Endothelial cell of umbilical vein (primary cell): Measurements from ENCODE around the gene ECI1. TPM values are rescaled to one million over a fixed set of nuclear protein-coding genes. Genes with fewer than 3 reads are reported as not detected.

ENCODE experiments used
- BruUV-seq: library from RNA; stranded (reverse); fragments of 400-500 nt; replicated peaks from 2 replicates; lab custom pipeline; 2021; lab: Mats Ljungman, UMichigan
- CTCF ChIA-PET: fragments of 300-600, 350-600 bp; sonication (Branson Sonifier 250); formaldehyde crosslinking; loops from one replicate; lab custom pipeline; 2021; ENCODE audit warnings: antibody characterized with exemption, inconsistent platforms; lab: Charles Lee
- POLR2A ChIA-PET: fragments of 300-600, 350-600 bp; sonication (Branson Sonifier 250); formaldehyde crosslinking; loops from one replicate; lab custom pipeline; 2021; ENCODE audit warnings: antibody characterized with exemption, inconsistent platforms; lab: Charles Lee
- DNase-seq: peaks from one replicate; pipeline ENCODE4 v3.0.0-alpha.2; 2011; ENCODE audit warnings: low read depth, low spot score
- FAIRE-seq: peaks from 2 replicates; lab custom pipeline; 2011; peaks lifted over from hg19 to GRCh38; lab: Jason Lieb, UNC
- H2AFZ ChIP-seq: 2 replicates; pipeline ENCODE4 v1.6.0; 2012; ENCODE audit warnings: low read depth, low read length, control low read depth, inconsistent platforms
- H3K27ac ChIP-seq: 2 replicates; pipeline ENCODE4 v1.5.1; 2011; ENCODE audit warnings: low read depth, mild to moderate bottlenecking, control low read depth, low read length, moderate library complexity; ENCODE audit not compliant: insufficient read depth
- H3K27me3 ChIP-seq, 2 experiments: 2 replicates each; pipeline versions ENCODE4 v1.6.0 to v1.6.1; 2011; ENCODE audit warnings: low read length in 2 of 2, mixed read lengths in 1 of 2; ENCODE audit not compliant: control insufficient read depth in 2 of 2, insufficient read depth in 2 of 2
- H3K36me3 ChIP-seq, 2 experiments: 2 replicates in 1 of 2; 3 replicates in 1 of 2; pipeline ENCODE4 v1.5.1; 2011; ENCODE audit warnings: low read length in 2 of 2, mild to moderate bottlenecking in 1 of 2, moderate library complexity in 1 of 2; ENCODE audit not compliant: control insufficient read depth in 2 of 2, insufficient read depth in 2 of 2; ENCODE audit errors: extremely low read depth in 1 of 2
- H3K4me1 ChIP-seq: 3 replicates; pipeline ENCODE4 v1.5.1; 2011; ENCODE audit warnings: mild to moderate bottlenecking, low read length; ENCODE audit not compliant: control insufficient read depth, insufficient read depth; ENCODE audit errors: extremely low read depth
- H3K4me2 ChIP-seq: 2 replicates; pipeline ENCODE4 v1.6.1; 2011; ENCODE audit warnings: low read length, control low read depth, mixed read lengths; ENCODE audit not compliant: insufficient read depth
- H3K4me3 ChIP-seq, 3 experiments: fragments of 200-600 bp in 1 of 3; sonication (generic), shearing (Covaris generic) in 1 of 3; replicated peaks in 1 of 3; 2 replicates each; pipeline ENCODE4 v1.5.1; 2011 to 2016; ENCODE audit warnings: control low read depth in 3 of 3, low read length in 3 of 3, mild to moderate bottlenecking in 2 of 3, inconsistent platforms in 1 of 3, low read depth in 1 of 3, moderate library complexity in 1 of 3; ENCODE audit not compliant: insufficient read depth in 1 of 3
- H3K79me2 ChIP-seq: 2 replicates; pipeline ENCODE4 v1.6.0; 2012; ENCODE audit warnings: low read length, inconsistent platforms; ENCODE audit not compliant: control insufficient read depth, insufficient read depth
- H3K9ac ChIP-seq: replicated peaks from 2 replicates; pipeline ENCODE3; 2011; ENCODE audit warnings: low read length, control low read depth; ENCODE audit not compliant: insufficient read depth; ENCODE audit errors: extremely low read depth
- H3K9me1 ChIP-seq: replicated peaks from 3 replicates; pipeline ENCODE4 v1.6.0; 2011; ENCODE audit warnings: mild to moderate bottlenecking, low read length; ENCODE audit not compliant: control insufficient read depth, insufficient read depth; ENCODE audit errors: extremely low read depth
- H3K9me3 ChIP-seq: replicated peaks from 2 replicates; pipeline ENCODE4 v1.5.1; 2012; ENCODE audit warnings: low read length, inconsistent platforms; ENCODE audit not compliant: control insufficient read depth, insufficient read depth
- H4K20me1 ChIP-seq: replicated peaks from 2 replicates; pipeline ENCODE3; 2011; ENCODE audit warnings: mild to moderate bottlenecking, low read length; ENCODE audit not compliant: control insufficient read depth, insufficient read depth; ENCODE audit errors: extremely low read depth
- CTCF ChIP-seq, 2 donors: IDR thresholded peaks; 1 replicate in 1 of 2; 2 replicates in 1 of 2; pipeline ENCODE4 v1.5.1; 2011; ENCODE audit warnings: low read length in 2 of 2, mild to moderate bottlenecking in 2 of 2, moderate library complexity in 2 of 2, control low read depth in 1 of 2, inconsistent platforms in 1 of 2, low read depth in 1 of 2; ENCODE audit not compliant: insufficient read depth in 1 of 2; ENCODE audit errors: extremely low read depth in 1 of 2
- EZH2 ChIP-seq: IDR thresholded peaks from 2 replicates; pipeline ENCODE4 v1.6.1; 2012; ENCODE audit warnings: borderline replicate concordance, low read depth, mild to moderate bottlenecking, moderate library complexity, low read length, inconsistent platforms; ENCODE audit not compliant: severe bottlenecking
- FOS ChIP-seq: IDR thresholded peaks from 2 replicates; pipeline ENCODE4 v1.6.1; 2011; ENCODE audit warnings: mild to moderate bottlenecking, low read length, moderate library complexity, borderline replicate concordance; ENCODE audit not compliant: insufficient read depth
- GATA2 ChIP-seq: IDR thresholded peaks from 2 replicates; pipeline ENCODE4 v1.7.0; 2011; ENCODE audit warnings: low read depth, mild to moderate bottlenecking, moderate library complexity, mixed read lengths, low read length; ENCODE audit not compliant: insufficient read length, insufficient read depth
- JUN ChIP-seq: IDR thresholded peaks from 2 replicates; pipeline ENCODE4 v1.6.1; 2011; ENCODE audit warnings: borderline replicate concordance, low read depth; ENCODE audit not compliant: insufficient read length, insufficient read depth
- MYC ChIP-seq: IDR thresholded peaks from one replicate; pipeline ENCODE4 v1.6.1; 2011; ENCODE audit warnings: mild to moderate bottlenecking, low read depth, low read length
- POLR2A ChIP-seq: IDR thresholded peaks from 2 replicates; pipeline ENCODE4 v1.6.1; 2012; ENCODE audit warnings: low read depth, mild to moderate bottlenecking, control low read depth, low read length
- POLR2AphosphoS5 ChIP-seq: IDR thresholded peaks from 2 replicates; pipeline ENCODE4 v1.6.1; 2012; ENCODE audit warnings: low read depth, mild to moderate bottlenecking, control low read depth, low read length, moderate library complexity; ENCODE audit not compliant: insufficient read depth
- dilution Hi-C: fragments of 300-500 bp; cut with MboI; formaldehyde crosslinking; loops from one replicate; pipeline ENCODE4 v1.15.0; 2019; ENCODE audit warnings: low sequenced_read_pairs; ENCODE audit not compliant: extremely low pct_ligation_motif_present
- intact Hi-C: fragments of 100-400 bp; cut with micrococcal nuclease; formaldehyde crosslinking; loops from one replicate; pipeline ENCODE4 v1.10.0; 2022
- polyA plus RNA-seq, 4 experiments: library from polyadenylated mRNA; depleted of rRNA in 3 of 4; stranded (reverse) in 3 of 4; unstranded in 1 of 4; fragments of >200 nt; gene quantifications; 2 replicates each; pipeline versions ENCODE4 v1.2.1 to v1.2.3, GENCODE V29; 2011 to 2012; ENCODE audit warnings: missing spikeins in 1 of 4
- total RNA-seq: library from RNA; stranded (reverse); gene quantifications from 2 replicates; pipeline ENCODE4 v1.2.3, GENCODE V29; 2021
- TF ChIP-seq, protein P1 (sequence below): IDR thresholded peaks from 2 replicates; pipeline ENCODE4 v1.6.1; 2011; ENCODE audit not compliant: insufficient read depth, insufficient read length

The ECI1 gene
- total and polyA plus RNA-seq, 2 donors (not counting 3 experiments of a cell fraction or from before 2014, with no cell fraction given), result 43.6 to 48.3 TPM

- dilution Hi-C loops (no loop called here), intact Hi-C loops (no loop called here)
- FAIRE-seq (no peak), DNase-seq (no peak)
- H3K9me3 ChIP-seq, result no peaks in the 10 kb centered on the region
- no peaks in the 10 kb centered on the region for H3K9me1 ChIP-seq
- H3K4me3 ChIP-seq, result no peak overlapping the region
- no peak overlapping the region for H3K9ac ChIP-seq
- no TSS peak for BruUV-seq
- no peak overlapping the region for H2AFZ ChIP-seq
- peaks cover under 1% of the 10 kb centered on the region for H3K4me1 ChIP-seq
- H3K27ac ChIP-seq, result no peak overlapping the region
- no peaks in the 10 kb centered on the region for H4K20me1 ChIP-seq
- peaks cover 9% of the 10 kb centered on the region for H3K79me2 ChIP-seq
- ChIA-PET CTCF (no interaction called here), POLR2A (no interaction called here)
- TF ChIP-seq GATA2 (no peak), MYC (no peak), EZH2 (no peak), FOS (no peak), POLR2A (no peak), POLR2AphosphoS5 (no peak), JUN (no peak), CTCF (IDR thresholded peaks at IDR 0.05; ENCODE audit: extremely low read depth in 1 of 2, insufficient read depth in 1 of 2, low read depth in 1 of 2, low read length in 2 of 2) (no peak)
- TF ChIP-seq, protein P1, sequence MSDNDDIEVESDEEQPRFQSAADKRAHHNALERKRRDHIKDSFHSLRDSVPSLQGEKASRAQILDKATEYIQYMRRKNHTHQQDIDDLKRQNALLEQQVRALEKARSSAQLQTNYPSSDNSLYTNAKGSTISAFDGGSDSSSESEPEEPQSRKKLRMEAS, result no peak
- peaks cover 9 to 50% of the 10 kb centered on the region in 2 experiments for H3K36me3 ChIP-seq
- peaks cover 0 to 2% of the 10 kb centered on the region in 2 experiments for H3K27me3 ChIP-seq
- no peak overlapping the region for H3K4me2 ChIP-seq
Measured at GRCh38 chr16:2231016-2231931, 20.1 kb downstream of the ECI1 start.
